GM12878 (cell line): Measurements from ENCODE around the gene TMEM109. TPM values are rescaled to one million over a fixed set of nuclear protein-coding genes. Genes with fewer than 3 reads are reported as not detected.

Experiments
- ATAC-seq: fragments of 200-7000 bp; cut with Tn5 transposase; 3 replicates; pipeline ENCODE4 v1.9.1; 2020; ENCODE audit warnings: mild to moderate bottlenecking, moderate library complexity
- BruUV-seq: library from RNA; stranded (reverse); fragments of 400-500 nt; replicated peaks from 2 replicates; lab custom pipeline; 2021; lab: Mats Ljungman, UMichigan
- CTCF ChIA-PET: fragments of 300-600 bp; sonication (Branson Sonifier 250); formaldehyde crosslinking; extraction: SDS; loops from one replicate; lab custom pipeline; 2021; ENCODE audit warnings: inconsistent platforms; lab: Yijun Ruan, JAX
- POLR2A ChIA-PET: fragments of 350-600 bp; formaldehyde crosslinking; extraction: SDS; loops from one replicate; lab custom pipeline; 2021; ENCODE audit warnings: inconsistent platforms; lab: Charles Lee
- RAD21 ChIA-PET: fragments of 300-600 bp; sonication (Branson Sonifier 250); formaldehyde crosslinking; loops from one replicate; lab custom pipeline; 2023; ENCODE audit warnings: antibody characterized with exemption; ENCODE audit not compliant: unreplicated experiment; lab: Charles Lee
- SMC1A ChIA-PET: fragments of 300-600 bp; sonication (Branson Sonifier 250); formaldehyde crosslinking; loops from one replicate; lab custom pipeline; 2023; ENCODE audit not compliant: unreplicated experiment, uncharacterized antibody; lab: Charles Lee
- DNase-seq: peaks from one replicate; pipeline ENCODE4 v3.0.0-alpha.2; 2011; ENCODE audit warnings: low read depth, low spot score
- FAIRE-seq: peaks from 3 replicates; lab custom pipeline; 2011; peaks lifted over from hg19 to GRCh38; lab: Jason Lieb, UNC
- H2AFZ ChIP-seq: 2 replicates; pipeline ENCODE4 v1.6.0; 2011; ENCODE audit warnings: low read depth, low read length, control low read depth; ENCODE audit not compliant: control insufficient read depth
- H3K27ac ChIP-seq: 2 replicates; pipeline ENCODE4 v1.5.1; 2011; ENCODE audit warnings: control low read depth; ENCODE audit not compliant: control insufficient read depth, insufficient read depth
- H3K27me3 ChIP-seq, 2 experiments: replicated peaks in 1 of 2; 2 replicates each; pipeline versions ENCODE4 v1.6.0 to v1.6.1; 2011; ENCODE audit warnings: low read length in 1 of 2; ENCODE audit not compliant: control insufficient read depth in 2 of 2, insufficient read depth in 2 of 2
- H3K36me3 ChIP-seq, 2 experiments: 2 replicates each; pipeline ENCODE4 v1.5.1; 2011; ENCODE audit warnings: low read length in 1 of 2; ENCODE audit not compliant: control insufficient read depth in 2 of 2, insufficient read depth in 2 of 2
- H3K4me1 ChIP-seq: 2 replicates; pipeline ENCODE4 v1.6.1; 2011; ENCODE audit warnings: mild to moderate bottlenecking, low read length, moderate library complexity, mixed read lengths; ENCODE audit not compliant: control insufficient read depth, insufficient read depth
- H3K4me2 ChIP-seq: 2 replicates; pipeline ENCODE4 v1.6.0; 2011; ENCODE audit warnings: control low read depth; ENCODE audit not compliant: control insufficient read depth, insufficient read depth
- H3K4me3 ChIP-seq: fragments of 200-600 bp; sonication (generic); 2 replicates; pipeline ENCODE4 v1.5.1; 2016
- H3K79me2 ChIP-seq: 2 replicates; pipeline ENCODE4 v1.6.0; 2011; ENCODE audit warnings: low read length; ENCODE audit not compliant: control insufficient read depth, insufficient read depth
- H3K9ac ChIP-seq: 2 replicates; pipeline ENCODE4 v1.8.0; 2011; ENCODE audit warnings: low read length, control low read depth, mixed read lengths; ENCODE audit not compliant: control insufficient read depth, insufficient read depth
- H3K9me3 ChIP-seq: replicated peaks from 3 replicates; pipeline ENCODE4 v1.5.1; 2011; ENCODE audit warnings: mild to moderate bottlenecking, low read length; ENCODE audit not compliant: control insufficient read depth, insufficient read depth
- H4K20me1 ChIP-seq: 2 replicates; pipeline ENCODE4 v1.6.0; 2011; ENCODE audit not compliant: control insufficient read depth, insufficient read depth
- GABPA ChIP-seq: IDR thresholded peaks from 2 replicates; pipeline ENCODE4 v1.6.1; 2014; ENCODE audit warnings: antibody characterized with exemption, low read depth, mild to moderate bottlenecking, inconsistent platforms
- HCFC1 ChIP-seq: fragments of 150-350 bp; IDR thresholded peaks from 2 replicates; pipeline ENCODE4 v1.6.1; 2014; ENCODE audit warnings: low read length
- MEF2B ChIP-seq: fragments of 450-650 bp; IDR thresholded peaks from 2 replicates; pipeline ENCODE4 v1.6.1; 2018; ENCODE audit warnings: mild to moderate bottlenecking, moderate library complexity; ENCODE audit not compliant: partially characterized antibody, poor library complexity, severe bottlenecking
- MXI1 ChIP-seq: fragments of 150-350 bp; IDR thresholded peaks from 2 replicates; pipeline ENCODE4 v1.6.1; 2011; ENCODE audit warnings: low read depth, mild to moderate bottlenecking, inconsistent platforms, low read length, improper control_type of control experiment
- NFYB ChIP-seq: IDR thresholded peaks from 2 replicates; pipeline ENCODE4 v1.6.1; 2011; ENCODE audit warnings: low read depth, mild to moderate bottlenecking, low read length, improper control_type of control experiment, moderate library complexity; ENCODE audit not compliant: insufficient read depth
- SIN3A ChIP-seq: IDR thresholded peaks from 2 replicates; pipeline ENCODE4 v1.6.1; 2012; ENCODE audit warnings: low read depth, low read length, improper control_type of control experiment
- WRNIP1 ChIP-seq: IDR thresholded peaks from 2 replicates; pipeline ENCODE4 v1.6.1; 2011; ENCODE audit warnings: low read depth, low read length, improper control_type of control experiment, borderline replicate concordance
- ZNF217 ChIP-seq: fragments of 450-650 bp; IDR thresholded peaks from 2 replicates; pipeline ENCODE4 v1.6.1; 2017; ENCODE audit warnings: antibody characterized with exemption, mild to moderate bottlenecking
- ZZZ3 ChIP-seq: IDR thresholded peaks from 2 replicates; pipeline ENCODE4 v1.6.1; 2011; ENCODE audit warnings: low read depth; ENCODE audit not compliant: control insufficient read depth, insufficient read length
- WGBS: methylation state at CpG from one replicate; pipeline ENCODE4 v1.1.6; 2016; ENCODE audit warnings: low lambda C conversion rate; ENCODE audit not compliant: insufficient replicate concordance, insufficient coverage; ENCODE audit errors: missing lambda C conversion rate; 5-methylcytosine and 5-hydroxymethylcytosine counted together
- in situ Hi-C: fragments of 300-500 bp; cut with MboI; formaldehyde crosslinking; loops from 9 replicates; pipeline ENCODE4 v1.14.3; 2018; ENCODE audit warnings: mixed read lengths
- intact Hi-C: fragments of 100-400 bp; cut with micrococcal nuclease; formaldehyde crosslinking; loops from one replicate; pipeline ENCODE4 v1.14.2; 2022; ENCODE audit not compliant: unreplicated experiment
- polyA plus RNA-seq, 11 experiments: library from polyadenylated mRNA; depleted of rRNA in 4 of 11; unstranded in 6 of 11; stranded (reverse) in 5 of 11; fragments of >200 nt; fragmentation: Nextera tagmentation in 4 of 11; fragmentation: Illumina TruSeq in 1 of 11; extraction: Ambion mirVana in 4 of 11; extraction: Trizol in 1 of 11; gene quantifications; 1 replicate in 1 of 11; 2 replicates in 10 of 11; pipeline versions ENCODE4 v1.2.1 to v1.2.3, GENCODE V29; 2011 to 2016; ENCODE audit warnings: inconsistent platforms in 2 of 11, missing spikeins in 2 of 11, low read depth in 1 of 11
- total RNA-seq, 4 experiments: library from RNA; depleted of rRNA in 3 of 4; stranded (reverse); fragments of >200 nt in 3 of 4; fragmentation: Illumina TruSeq in 1 of 4; extraction: Trizol in 1 of 4; gene quantifications; 2 replicates each; pipeline versions ENCODE4 v1.2.1 to v1.2.3, GENCODE V29; 2013 to 2021

Gene TMEM109
- total and polyA plus RNA-seq, 10 of the 15 experiments (the other 5 are each of a cell fraction or from before 2014, with no cell fraction given): 21.9 to 199 (median 85.2) TPM

- H4K20me1 ChIP-seq: no peaks in the 10 kb centered on the region; the same call in 1 of the 2 replicates
- SMC1A ChIA-PET: interaction anchor here (1.0 kb wide), 1 partner anchor 254 kb away, joined by 3 read pairs; no protein-coding TSS in a partner anchor
- CTCF ChIA-PET: interaction anchor here (0.6 kb wide), 1 partner anchor 36 kb away, joined by 3 read pairs; no protein-coding TSS in a partner anchor
- H2AFZ ChIP-seq: no peak overlapping the region
- POLR2A ChIA-PET: no interaction called here
- WGBS: 92% methylated on average over 13 of the region's 13 CpGs
- H3K4me1 ChIP-seq: no peaks in the 10 kb centered on the region
- H3K9ac ChIP-seq: no peak overlapping the region
- H3K79me2 ChIP-seq: no peaks in the 10 kb centered on the region
- H3K27ac ChIP-seq: no peak overlapping the region
- H3K4me3 ChIP-seq: no peak overlapping the region
- RAD21 ChIA-PET: no interaction called here
- TF ChIP-seq NFYB (no peak), MXI1 (no peak), ZNF217 (no peak), SIN3A (no peak), MEF2B (no peak), ZZZ3 (no peak), GABPA (no peak), WRNIP1 (no peak), HCFC1 (no peak)
- no peak overlapping the region for H3K4me2 ChIP-seq
- FAIRE-seq (no peak), DNase-seq (no peak), ATAC-seq (no peak)
- no peaks in the 10 kb centered on the region; a peak in 3 of 4 replicates for H3K36me3 ChIP-seq
- in situ Hi-C loops (no loop called here), intact Hi-C loops (no loop called here)
- no peaks in the 10 kb centered on the region for H3K27me3 ChIP-seq
- H3K9me3 ChIP-seq: no peaks in the 10 kb centered on the region
- no TSS peak for BruUV-seq
These were observed 39.3 kb upstream of the TMEM109 start for GRCh38 chr11:60874421-60875365.
